PC-9 (cell line): ENCODE data around the gene GORASP2. TPM values are rescaled to one million over a fixed set of nuclear protein-coding genes. Genes with fewer than 3 reads are reported as not detected.

Source experiments
- BruUV-seq: library from RNA; stranded (reverse); fragments of 400-500 nt; replicated peaks from 2 replicates; lab custom pipeline; 2021; lab: Mats Ljungman, UMichigan
- CTCF ChIA-PET: fragments of 300-600 bp; sonication (Branson Sonifier 250); formaldehyde crosslinking; loops from one replicate; lab custom pipeline; 2022; ENCODE audit warnings: antibody characterized with exemption; lab: Charles Lee
- POLR2A ChIA-PET: fragments of 300-600 bp; sonication (Branson Sonifier 250); formaldehyde crosslinking; loops from one replicate; lab custom pipeline; 2022; ENCODE audit warnings: antibody characterized with exemption; ENCODE audit not compliant: unreplicated experiment; lab: Charles Lee
- DNase-seq, 2 experiments: peaks; one replicate each; pipeline versions ENCODE4 v3.0.0 to v3.0.0-alpha.2; 2015 to 2022; ENCODE audit warnings: mixed read lengths in 1 of 2
- H2AFZ ChIP-seq: fragments of 200-600 bp; sonication (generic); 2 replicates; pipeline ENCODE4 v1.8.1; 2017; ENCODE audit warnings: antibody characterized with exemption
- H3F3A ChIP-seq: fragments of 200-600 bp; sonication (generic); 2 replicates; pipeline ENCODE4 v1.8.1; 2017; ENCODE audit warnings: antibody characterized with exemption, mild to moderate bottlenecking, low read depth; ENCODE audit not compliant: insufficient read depth
- H3K27ac ChIP-seq: fragments of 200-600 bp; sonication (generic); 2 replicates; pipeline ENCODE4 v1.6.1; 2016; ENCODE audit warnings: mixed run types
- H3K27me3 ChIP-seq: fragments of 200-600 bp; sonication (generic); 2 replicates; pipeline ENCODE4 v1.6.1; 2016; ENCODE audit warnings: low read depth, mixed run types; ENCODE audit not compliant: insufficient read depth
- H3K36me3 ChIP-seq: fragments of 200-600 bp; sonication (generic); 2 replicates; pipeline ENCODE4 v1.6.1; 2016; ENCODE audit warnings: low read depth, mixed run types
- H3K4me1 ChIP-seq: fragments of 200-600 bp; sonication (generic); replicated peaks from 2 replicates; pipeline ENCODE4 v1.6.1; 2016; ENCODE audit warnings: mixed run types; ENCODE audit not compliant: insufficient read depth
- H3K4me2 ChIP-seq: fragments of 200-600 bp; sonication (generic); 2 replicates; pipeline ENCODE4 v1.6.1; 2017; ENCODE audit warnings: mixed run types
- H3K4me3 ChIP-seq: fragments of 200-600 bp; sonication (generic); 2 replicates; pipeline ENCODE4 v1.6.1; 2016; ENCODE audit warnings: mixed run types
- H3K79me2 ChIP-seq: fragments of 200-600 bp; sonication (generic); 2 replicates; pipeline ENCODE4 v1.6.1; 2017; ENCODE audit warnings: low read depth, mixed run types
- H3K9me2 ChIP-seq: fragments of 200-600 bp; sonication (generic); 2 replicates; pipeline ENCODE4 v1.8.1; 2017; ENCODE audit warnings: mild to moderate bottlenecking; ENCODE audit not compliant: insufficient read depth
- H3K9me3 ChIP-seq: fragments of 200-600 bp; sonication (generic); 2 replicates; pipeline ENCODE4 v1.8.1; 2016; ENCODE audit warnings: low read depth; ENCODE audit not compliant: insufficient read depth
- H4K20me1 ChIP-seq: fragments of 200-600 bp; sonication (generic); 2 replicates; pipeline ENCODE4 v1.8.1; 2017; ENCODE audit not compliant: insufficient read depth
- CTCF ChIP-seq: fragments of 200-600 bp; sonication (generic); conservative IDR thresholded peaks from 2 replicates; pipeline ENCODE4 v1.6.1; 2017; ENCODE audit warnings: mixed run types, antibody characterized with exemption, mild to moderate bottlenecking, moderate library complexity
- EZH2 ChIP-seq: fragments of 200-600 bp; sonication (generic); IDR thresholded peaks from 2 replicates; pipeline ENCODE4 v1.8.0; 2017; ENCODE audit warnings: antibody characterized with exemption, low read depth
- intact Hi-C: fragments of 100-400 bp; cut with micrococcal nuclease; formaldehyde crosslinking; loops from one replicate; pipeline ENCODE4 v1.10.0; 2022; ENCODE audit not compliant: unreplicated experiment
- total RNA-seq: library from RNA; stranded (reverse); gene quantifications from 2 replicates; pipeline ENCODE4 v1.2.3, GENCODE V29; 2021

GORASP2 gene
- total RNA-seq, 1 experiment from 2014 or later = 110 TPM

GRCh38 chr2:170887496-170887895 is 41.6 kb upstream of the GORASP2 start:
- H3K27me3 ChIP-seq = peaks cover 4% of the 10 kb centered on the region; the same call in 1 of the 2 replicates
- no peak overlapping the region for H3K4me2 ChIP-seq
- H3K79me2 ChIP-seq = no peaks in the 10 kb centered on the region
- no peaks in the 10 kb centered on the region for H3K9me3 ChIP-seq
- H3K4me3 ChIP-seq = no peak overlapping the region
- TF ChIP-seq CTCF (no peak), EZH2 (no peak)
- no peaks in the 10 kb centered on the region for H4K20me1 ChIP-seq
- H3F3A ChIP-seq = no peaks in the 10 kb centered on the region
- no TSS peak for BruUV-seq
- DNase-seq = no peak
- H3K36me3 ChIP-seq = no peaks in the 10 kb centered on the region
- no peak overlapping the region for H2AFZ ChIP-seq
- intact Hi-C loops = no loop called here
- CTCF ChIA-PET = no interaction called here
- H3K9me2 ChIP-seq = no peaks in the 10 kb centered on the region
- POLR2A ChIA-PET = no interaction called here
- no peak overlapping the region for H3K27ac ChIP-seq
- H3K4me1 ChIP-seq = no peaks in the 10 kb centered on the region

GRCh38 chr2:170887896-170888295 is 41.2 kb upstream of the GORASP2 start:
- no TSS peak for BruUV-seq

GRCh38 chr2:170891893-170892292 is 37.2 kb upstream of the GORASP2 start:
- Histone ChIP-seq H3K9me2 (no peaks in the 10 kb centered on the region), H3F3A (no peaks in the 10 kb centered on the region), H3K9me3 (no peaks in the 10 kb centered on the region), H3K27ac (no peak overlapping the region), H3K27me3 (no peaks in the 10 kb centered on the region; the same call in 1 of the 2 replicates), H4K20me1 (no peaks in the 10 kb centered on the region), H2AFZ (no peak overlapping the region), H3K4me2 (no peak overlapping the region), H3K79me2 (no peaks in the 10 kb centered on the region), H3K4me1 (no peaks in the 10 kb centered on the region), H3K36me3 (no peaks in the 10 kb centered on the region), H3K4me3 (no peak overlapping the region)
- ChIA-PET POLR2A (interaction anchor here (0.9 kb wide), 1 partner anchor 518 kb away, joined by 6 read pairs; no protein-coding TSS in a partner anchor), CTCF (interaction anchor here (0.6 kb wide), 1 partner anchor 128 kb away, joined by 3 read pairs; no protein-coding TSS in a partner anchor)
- no TSS peak for BruUV-seq
- intact Hi-C loops = no loop called here
- TF ChIP-seq EZH2 = no peak
- no peak for TF ChIP-seq CTCF
- no peak for DNase-seq

More at GRCh38 chr2:170887896-170888295, 41.2 kb upstream of the GORASP2 start:
- Histone ChIP-seq H3K36me3 (no peaks in the 10 kb centered on the region), H3F3A (no peaks in the 10 kb centered on the region), H3K4me3 (no peak overlapping the region), H3K27me3 (peaks cover 4% of the 10 kb centered on the region; the same call in 1 of the 2 replicates), H3K4me2 (no peak overlapping the region), H3K79me2 (no peaks in the 10 kb centered on the region), H3K9me3 (no peaks in the 10 kb centered on the region), H4K20me1 (no peaks in the 10 kb centered on the region), H3K27ac (no peak overlapping the region), H3K4me1 (no peaks in the 10 kb centered on the region), H2AFZ (no peak overlapping the region), H3K9me2 (no peaks in the 10 kb centered on the region)
- POLR2A ChIA-PET = no interaction called here
- DNase-seq = no peak
- intact Hi-C loops = no loop called here
- TF ChIP-seq CTCF (no peak), EZH2 (no peak)
- CTCF ChIA-PET = no interaction called here
